WTC11 (cell line): ENCODE results near the gene DPP7. TPM values are rescaled to one million over a fixed set of nuclear protein-coding genes. Genes with fewer than 3 reads are reported as not detected.

Source experiments
- ATAC-seq: fragments of 200-7000 bp; cut with Tn5 transposase; 2 replicates; pipeline ENCODE4 v1.10.0; 2021; ENCODE audit warnings: mild to moderate bottlenecking, moderate library complexity
- CTCF ChIA-PET: fragments of 300-600 bp; sonication (Branson Sonifier 250); formaldehyde crosslinking; loops from one replicate; lab custom pipeline; 2021; ENCODE audit warnings: antibody characterized with exemption; lab: Charles Lee
- POLR2A ChIA-PET: fragments of 350-600 bp; sonication (Branson Sonifier 250); formaldehyde crosslinking; loops from one replicate; lab custom pipeline; 2021; ENCODE audit warnings: antibody characterized with exemption; lab: Charles Lee
- DNase-seq: peaks from one replicate; pipeline ENCODE4 v3.0.0; 2021; ENCODE audit warnings: low spot score
- H3K27ac Mint-ChIP-seq: 2 replicates; pipeline ENCODE4 v1.8.0; 2021; ENCODE audit warnings: mixed read lengths
- H3K27me3 Mint-ChIP-seq: 2 replicates; pipeline ENCODE4 v1.8.0; 2021; ENCODE audit warnings: low read depth, mild to moderate bottlenecking, moderate library complexity, mixed read lengths
- H3K36me3 Mint-ChIP-seq: 2 replicates; pipeline ENCODE4 v1.8.0; 2021; ENCODE audit warnings: mixed read lengths
- H3K4me1 Mint-ChIP-seq: 2 replicates; pipeline ENCODE4 v1.8.0; 2022; ENCODE audit warnings: mixed read lengths
- H3K4me3 Mint-ChIP-seq: 2 replicates; pipeline ENCODE4 v1.8.0; 2021; ENCODE audit warnings: mild to moderate bottlenecking, moderate library complexity, mixed read lengths
- H3K9me3 Mint-ChIP-seq: 2 replicates; pipeline ENCODE4 v1.8.0; 2021; ENCODE audit warnings: mixed read lengths
- ARID4B ChIP-seq: sonication (generic); formaldehyde crosslinking; IDR thresholded peaks from 2 replicates; pipeline ENCODE4 v1.8.0; 2023; ENCODE audit warnings: missing genetic modification reagents, mild to moderate bottlenecking, borderline replicate concordance
- ATF1 ChIP-seq: sonication (generic); formaldehyde crosslinking; IDR thresholded peaks from 2 replicates; pipeline ENCODE4 v1.8.1; 2023; ENCODE audit warnings: mild to moderate bottlenecking, moderate library complexity, missing genetic modification reagents
- E2F4 ChIP-seq: sonication (generic); formaldehyde crosslinking; IDR thresholded peaks from 2 replicates; pipeline ENCODE4 v1.8.1; 2022; ENCODE audit warnings: low read depth, mild to moderate bottlenecking, moderate library complexity, missing genetic modification reagents, borderline replicate concordance
- ETV6 ChIP-seq: sonication (generic); formaldehyde crosslinking; IDR thresholded peaks from 2 replicates; pipeline ENCODE4 v1.8.1; 2022; ENCODE audit warnings: mild to moderate bottlenecking, missing genetic modification reagents
- GRHL2 ChIP-seq: fragments of 250-450 bp; sonication (Bioruptor Pico); IDR thresholded peaks from 2 replicates; pipeline ENCODE4 v1.8.0; 2022; ENCODE audit warnings: mild to moderate bottlenecking, moderate library complexity; ENCODE audit not compliant: insufficient replicate concordance, severe bottlenecking
- GTF2I ChIP-seq: fragments of 250-450 bp; sonication (Bioruptor Pico); conservative IDR thresholded peaks from 2 replicates; pipeline ENCODE4 v1.4.0; 2021; ENCODE audit warnings: mild to moderate bottlenecking
- NR3C1 ChIP-seq: sonication (generic); formaldehyde crosslinking; conservative IDR thresholded peaks from 2 replicates; pipeline ENCODE4 v1.8.1; 2023; ENCODE audit warnings: low read depth, mild to moderate bottlenecking, missing genetic modification reagents
- PRRX2 ChIP-seq: fragments of 250-450 bp; sonication (Bioruptor Pico); IDR thresholded peaks from 2 replicates; pipeline ENCODE4 v1.8.0; 2021; ENCODE audit warnings: mild to moderate bottlenecking
- SMAD4 ChIP-seq: sonication (generic); formaldehyde crosslinking; IDR thresholded peaks from 2 replicates; pipeline ENCODE4 v1.8.0; 2022; ENCODE audit warnings: mild to moderate bottlenecking, missing genetic modification reagents
- TP53 ChIP-seq: sonication (generic); formaldehyde crosslinking; IDR thresholded peaks from 2 replicates; pipeline ENCODE4 v1.8.1; 2023; ENCODE audit warnings: mild to moderate bottlenecking, missing genetic modification reagents
- ZNF263 ChIP-seq: sonication (generic); formaldehyde crosslinking; IDR thresholded peaks from 2 replicates; pipeline ENCODE4 v1.8.1; 2022; ENCODE audit warnings: low read depth, mild to moderate bottlenecking, moderate library complexity, missing genetic modification reagents
- ZNF416 ChIP-seq: fragments of 250-450 bp; sonication (Bioruptor Pico); IDR thresholded peaks from 2 replicates; pipeline ENCODE4 v1.9.0; 2021; ENCODE audit warnings: mild to moderate bottlenecking, inconsistent platforms
- ZNF425 ChIP-seq: fragments of 250-450 bp; sonication (Bioruptor Pico); conservative IDR thresholded peaks from 2 replicates; pipeline ENCODE4 v1.9.0; 2021; ENCODE audit warnings: mild to moderate bottlenecking
- total RNA-seq: library from RNA; stranded (reverse); gene quantifications from 3 replicates; pipeline ENCODE4 v1.2.3, GENCODE V29; 2021
- TF ChIP-seq, protein P1 (sequence below): sonication (generic); formaldehyde crosslinking; IDR thresholded peaks from 2 replicates; pipeline ENCODE4 v1.8.1; 2022; ENCODE audit warnings: missing genetic modification reagents, borderline replicate concordance
- TF ChIP-seq, protein P2 (sequence below): sonication (generic); formaldehyde crosslinking; IDR thresholded peaks from 2 replicates; pipeline ENCODE4 v1.8.1; 2023; ENCODE audit warnings: mild to moderate bottlenecking, missing genetic modification reagents, moderate library complexity
- TF ChIP-seq, protein P3 (sequence below): sonication (generic); formaldehyde crosslinking; IDR thresholded peaks from 2 replicates; pipeline ENCODE4 v1.8.0; 2023; ENCODE audit warnings: mild to moderate bottlenecking, missing genetic modification reagents

Gene DPP7
- total RNA-seq, 1 experiment from 2014 or later, result 38.9 TPM

DNA sequence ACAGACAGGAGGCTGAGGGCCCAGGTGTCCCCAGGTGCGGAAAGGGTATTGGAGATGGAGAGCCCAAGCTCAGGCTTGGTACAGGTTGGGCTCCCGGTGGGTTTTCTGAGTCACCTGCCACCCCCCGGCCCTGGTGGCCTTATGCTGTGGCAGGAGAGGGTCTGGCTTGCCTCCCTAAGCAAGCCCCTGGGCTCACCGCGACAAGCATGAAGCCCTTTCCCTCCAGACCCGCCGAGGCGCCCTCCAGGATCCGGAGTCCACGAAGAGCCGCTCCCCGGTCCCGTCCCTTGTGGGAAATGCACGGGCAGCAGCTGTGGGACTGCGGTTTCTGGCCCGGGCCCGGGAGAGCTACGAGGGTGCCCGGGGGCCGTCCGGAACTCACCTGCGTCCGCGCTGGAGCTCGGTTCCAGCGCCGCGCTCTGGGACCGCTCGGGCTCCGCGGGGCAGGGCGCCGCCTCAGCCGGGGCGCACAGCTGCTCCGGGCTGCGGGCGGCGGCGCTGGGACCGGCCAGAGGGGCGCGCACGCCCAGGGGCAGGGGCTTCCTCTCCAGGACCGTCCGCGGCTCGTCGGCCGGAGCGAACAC lies 44.9 kb downstream of the DPP7 start:
- ChIA-PET POLR2A (interaction anchor here (1.0 to 2.9 kb wide), 5 partner anchors 17 to 171 kb away, joined by 3 to 21 read pairs (median 5); partner anchors contain the start of genes MAN1B1 and TPRN), CTCF (interaction anchor here (0.7 to 10.4 kb wide), 29 partner anchors 8 to 353 kb away, joined by 3 to 240 read pairs (median 7); partner anchors contain the start of genes ABCA2, ENTPD2, EXD3 and LCN8)
- H3K9me3 Mint-ChIP-seq, result no peaks in the 10 kb centered on the region
- H3K4me3 Mint-ChIP-seq, result peak overlapping the region; percentile 69
- H3K36me3 Mint-ChIP-seq, result peaks cover 3% of the 10 kb centered on the region
- H3K27ac Mint-ChIP-seq, result no peak overlapping the region
- ATAC-seq (peak; percentile 8), DNase-seq (peak; percentile 35)
- no peaks in the 10 kb centered on the region for H3K27me3 Mint-ChIP-seq
- H3K4me1 Mint-ChIP-seq, result peaks cover 26% of the 10 kb centered on the region
- TF ChIP-seq, protein P1, sequence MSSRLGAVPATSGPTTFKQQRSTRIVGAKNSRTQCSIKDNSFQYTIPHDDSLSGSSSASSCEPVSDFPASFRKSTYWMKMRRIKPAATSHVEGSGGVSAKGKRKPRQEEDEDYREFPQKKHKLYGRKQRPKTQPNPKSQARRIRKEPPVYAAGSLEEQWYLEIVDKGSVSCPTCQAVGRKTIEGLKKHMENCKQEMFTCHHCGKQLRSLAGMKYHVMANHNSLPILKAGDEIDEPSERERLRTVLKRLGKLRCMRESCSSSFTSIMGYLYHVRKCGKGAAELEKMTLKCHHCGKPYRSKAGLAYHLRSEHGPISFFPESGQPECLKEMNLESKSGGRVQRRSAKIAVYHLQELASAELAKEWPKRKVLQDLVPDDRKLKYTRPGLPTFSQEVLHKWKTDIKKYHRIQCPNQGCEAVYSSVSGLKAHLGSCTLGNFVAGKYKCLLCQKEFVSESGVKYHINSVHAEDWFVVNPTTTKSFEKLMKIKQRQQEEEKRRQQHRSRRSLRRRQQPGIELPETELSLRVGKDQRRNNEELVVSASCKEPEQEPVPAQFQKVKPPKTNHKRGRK (CRISPR knock-in tag), result no peak
- no peak for TF ChIP-seq ZNF425
- no peak for TF ChIP-seq ETV6
- TF ChIP-seq GTF2I (CRISPR knock-in tag), result no peak
- TF ChIP-seq SMAD4 (CRISPR knock-in tag), result no peak
- no peak for TF ChIP-seq E2F4 (CRISPR knock-in tag)
- TF ChIP-seq, protein P2, sequence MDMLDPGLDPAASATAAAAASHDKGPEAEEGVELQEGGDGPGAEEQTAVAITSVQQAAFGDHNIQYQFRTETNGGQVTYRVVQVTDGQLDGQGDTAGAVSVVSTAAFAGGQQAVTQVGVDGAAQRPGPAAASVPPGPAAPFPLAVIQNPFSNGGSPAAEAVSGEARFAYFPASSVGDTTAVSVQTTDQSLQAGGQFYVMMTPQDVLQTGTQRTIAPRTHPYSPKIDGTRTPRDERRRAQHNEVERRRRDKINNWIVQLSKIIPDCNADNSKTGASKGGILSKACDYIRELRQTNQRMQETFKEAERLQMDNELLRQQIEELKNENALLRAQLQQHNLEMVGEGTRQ (CRISPR knock-in tag), result no peak
- no peak for TF ChIP-seq ATF1 (CRISPR knock-in tag)

GRCh38 chr9:137068539-137069507 lies 45.7 kb downstream of the DPP7 start:
- H3K36me3 Mint-ChIP-seq, result peaks cover 3% of the 10 kb centered on the region
- no peak for ATAC-seq
- ChIA-PET POLR2A (interaction anchor here (0.7 to 2.9 kb wide), 4 partner anchors 18 to 172 kb away, joined by 3 to 21 read pairs (median 4); partner anchors contain the start of genes MAN1B1 and TUBB4B), CTCF (interaction anchor here (0.6 to 10.4 kb wide), 74 partner anchors 9 to 340 kb away, joined by 3 to 240 read pairs (median 7); partner anchors contain the start of genes ABCA2, CYSRT1, DPP7 and ENTPD2)
- DNase-seq, result no peak
- H3K9me3 Mint-ChIP-seq, result no peaks in the 10 kb centered on the region
- H3K27me3 Mint-ChIP-seq, result no peaks in the 10 kb centered on the region
- H3K4me3 Mint-ChIP-seq, result peak overlapping the region; percentile 69
- H3K27ac Mint-ChIP-seq, result no peak overlapping the region
- H3K4me1 Mint-ChIP-seq, result peaks cover 20% of the 10 kb centered on the region
- no peak for TF ChIP-seq NR3C1 (CRISPR knock-in tag)
- TF ChIP-seq TP53 (CRISPR knock-in tag), result no peak
- TF ChIP-seq GRHL2 (CRISPR knock-in tag), result no peak
- TF ChIP-seq ZNF416 (CRISPR knock-in tag), result no peak
- TF ChIP-seq, protein P1 (CRISPR knock-in tag), result no peak
- no peak for TF ChIP-seq ARID4B
- TF ChIP-seq, protein P3, sequence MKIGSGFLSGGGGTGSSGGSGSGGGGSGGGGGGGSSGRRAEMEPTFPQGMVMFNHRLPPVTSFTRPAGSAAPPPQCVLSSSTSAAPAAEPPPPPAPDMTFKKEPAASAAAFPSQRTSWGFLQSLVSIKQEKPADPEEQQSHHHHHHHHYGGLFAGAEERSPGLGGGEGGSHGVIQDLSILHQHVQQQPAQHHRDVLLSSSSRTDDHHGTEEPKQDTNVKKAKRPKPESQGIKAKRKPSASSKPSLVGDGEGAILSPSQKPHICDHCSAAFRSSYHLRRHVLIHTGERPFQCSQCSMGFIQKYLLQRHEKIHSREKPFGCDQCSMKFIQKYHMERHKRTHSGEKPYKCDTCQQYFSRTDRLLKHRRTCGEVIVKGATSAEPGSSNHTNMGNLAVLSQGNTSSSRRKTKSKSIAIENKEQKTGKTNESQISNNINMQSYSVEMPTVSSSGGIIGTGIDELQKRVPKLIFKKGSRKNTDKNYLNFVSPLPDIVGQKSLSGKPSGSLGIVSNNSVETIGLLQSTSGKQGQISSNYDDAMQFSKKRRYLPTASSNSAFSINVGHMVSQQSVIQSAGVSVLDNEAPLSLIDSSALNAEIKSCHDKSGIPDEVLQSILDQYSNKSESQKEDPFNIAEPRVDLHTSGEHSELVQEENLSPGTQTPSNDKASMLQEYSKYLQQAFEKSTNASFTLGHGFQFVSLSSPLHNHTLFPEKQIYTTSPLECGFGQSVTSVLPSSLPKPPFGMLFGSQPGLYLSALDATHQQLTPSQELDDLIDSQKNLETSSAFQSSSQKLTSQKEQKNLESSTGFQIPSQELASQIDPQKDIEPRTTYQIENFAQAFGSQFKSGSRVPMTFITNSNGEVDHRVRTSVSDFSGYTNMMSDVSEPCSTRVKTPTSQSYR (CRISPR knock-in tag), result no peak
- TF ChIP-seq ZNF263, result no peak
- TF ChIP-seq PRRX2, result no peak
